ENCODE results near the gene HS3ST5. TPM values are rescaled to one million over a fixed set of nuclear protein-coding genes. Genes with fewer than 3 reads are reported as not detected.

The HS3ST5 gene
- total RNA-seq, 4 donors from 2014 or later = 0.42 to 2.8 TPM; not detected in 2

DNA sequence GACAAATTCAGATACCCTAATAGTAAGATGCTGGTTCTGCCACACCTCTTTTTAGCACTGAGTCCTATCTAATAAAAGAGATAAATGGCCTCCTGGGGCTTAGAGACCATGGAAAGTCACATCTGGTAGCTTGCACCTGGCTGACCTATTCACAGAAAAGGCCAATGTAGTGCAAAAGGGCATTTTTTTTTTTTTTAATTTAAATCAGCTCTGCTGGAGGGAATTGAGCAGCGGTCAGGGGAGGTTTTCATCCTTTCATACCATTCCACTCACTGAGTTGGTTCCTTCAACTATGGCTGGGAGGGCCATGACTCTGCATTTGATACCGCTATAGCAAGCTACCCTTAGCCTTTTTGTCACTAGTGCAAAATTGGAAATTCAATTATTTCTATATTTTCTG, 20.1 kb upstream of the HS3ST5 start:
- H3K27ac ChIP-seq = no peak overlapping the region
- H3K27me3 ChIP-seq = no peaks in the 10 kb centered on the region
- H3K9me3 ChIP-seq = no peaks in the 10 kb centered on the region
- no peaks in the 10 kb centered on the region for H3K4me1 ChIP-seq
- TF ChIP-seq, protein P1, sequence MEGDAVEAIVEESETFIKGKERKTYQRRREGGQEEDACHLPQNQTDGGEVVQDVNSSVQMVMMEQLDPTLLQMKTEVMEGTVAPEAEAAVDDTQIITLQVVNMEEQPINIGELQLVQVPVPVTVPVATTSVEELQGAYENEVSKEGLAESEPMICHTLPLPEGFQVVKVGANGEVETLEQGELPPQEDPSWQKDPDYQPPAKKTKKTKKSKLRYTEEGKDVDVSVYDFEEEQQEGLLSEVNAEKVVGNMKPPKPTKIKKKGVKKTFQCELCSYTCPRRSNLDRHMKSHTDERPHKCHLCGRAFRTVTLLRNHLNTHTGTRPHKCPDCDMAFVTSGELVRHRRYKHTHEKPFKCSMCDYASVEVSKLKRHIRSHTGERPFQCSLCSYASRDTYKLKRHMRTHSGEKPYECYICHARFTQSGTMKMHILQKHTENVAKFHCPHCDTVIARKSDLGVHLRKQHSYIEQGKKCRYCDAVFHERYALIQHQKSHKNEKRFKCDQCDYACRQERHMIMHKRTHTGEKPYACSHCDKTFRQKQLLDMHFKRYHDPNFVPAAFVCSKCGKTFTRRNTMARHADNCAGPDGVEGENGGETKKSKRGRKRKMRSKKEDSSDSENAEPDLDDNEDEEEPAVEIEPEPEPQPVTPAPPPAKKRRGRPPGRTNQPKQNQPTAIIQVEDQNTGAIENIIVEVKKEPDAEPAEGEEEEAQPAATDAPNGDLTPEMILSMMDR (IDR thresholded peaks at IDR 0.05) = no peak
- TF ChIP-seq EP300 (IDR thresholded peaks at IDR 0.05) (no peak), POLR2A (IDR thresholded peaks at IDR 0.05) (no peak)
- H3K4me3 ChIP-seq = no peak overlapping the region
- H3K36me3 ChIP-seq = no peaks in the 10 kb centered on the region
- WGBS, 2 donors = 87 to 93% methylated on average over 2 of the region's 2 CpGs
- no peak for DNase-seq (ENCODE audit: low spot score in 2 of 2)

GRCh38 chr6:114362396-114362795, 19.6 kb upstream of the HS3ST5 start:
- Histone ChIP-seq H3K4me1 (no peaks in the 10 kb centered on the region), H3K27ac (no peak overlapping the region), H3K4me3 (no peak overlapping the region), H3K36me3 (no peaks in the 10 kb centered on the region), H3K9me3 (no peaks in the 10 kb centered on the region), H3K27me3 (no peaks in the 10 kb centered on the region)
- WGBS, 2 donors = 79 to 85% methylated on average over 4 of the region's 4 CpGs
- TF ChIP-seq POLR2A (IDR thresholded peaks at IDR 0.05) (no peak), EP300 (IDR thresholded peaks at IDR 0.05) (no peak)
- TF ChIP-seq, protein P1 (IDR thresholded peaks at IDR 0.05) = no peak
- DNase-seq (ENCODE audit: low spot score in 2 of 2) = no peak

GRCh38 chr6:114361036-114361435, 18.2 kb upstream of the HS3ST5 start:
- no peaks in the 10 kb centered on the region for H3K36me3 ChIP-seq
- no peak for TF ChIP-seq POLR2A (IDR thresholded peaks at IDR 0.05)
- no peak for DNase-seq (ENCODE audit: low spot score in 2 of 2)
- no peak overlapping the region for H3K27ac ChIP-seq
- H3K4me1 ChIP-seq = no peaks in the 10 kb centered on the region
- 44 to 58% methylated on average over 1 of the region's 1 CpG for WGBS, 2 donors
- H3K27me3 ChIP-seq = no peaks in the 10 kb centered on the region
- no peaks in the 10 kb centered on the region for H3K9me3 ChIP-seq
- no peak overlapping the region for H3K4me3 ChIP-seq

DNA sequence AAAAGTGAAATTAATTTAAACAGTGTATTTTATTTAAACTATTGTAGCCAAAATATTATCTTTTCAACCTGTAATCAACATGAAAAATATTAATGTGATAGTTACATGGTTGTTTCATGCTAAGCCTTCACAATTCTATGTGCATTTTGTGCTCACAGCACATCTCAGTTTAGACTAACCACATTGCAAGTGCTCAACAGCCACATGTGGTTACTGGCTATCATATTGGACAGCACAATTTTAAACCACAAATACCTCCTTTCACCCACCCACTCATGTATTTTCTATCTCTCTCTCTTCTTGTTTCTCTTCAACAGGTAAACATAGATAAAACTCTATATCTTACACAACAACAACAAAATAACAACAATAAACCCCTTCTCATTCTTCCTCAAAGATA, 12.5 kb upstream of the HS3ST5 start:
- Histone ChIP-seq H3K36me3 (no peaks in the 10 kb centered on the region), H3K4me1 (no peaks in the 10 kb centered on the region), H3K27me3 (no peaks in the 10 kb centered on the region), H3K9me3 (no peaks in the 10 kb centered on the region), H3K27ac (no peak overlapping the region), H3K4me3 (no peak overlapping the region)
- TF ChIP-seq EP300 (IDR thresholded peaks at IDR 0.05) = no peak
- TF ChIP-seq, protein P1 (IDR thresholded peaks at IDR 0.05) = no peak
- TF ChIP-seq POLR2A (IDR thresholded peaks at IDR 0.05) = no peak
- DNase-seq (ENCODE audit: low spot score in 2 of 2) = no peak

- Histone ChIP-seq H3K36me3 (no peaks in the 10 kb centered on the region), H3K9me3 (no peaks in the 10 kb centered on the region), H3K4me1 (no peaks in the 10 kb centered on the region), H3K27ac (no peak overlapping the region), H3K27me3 (no peaks in the 10 kb centered on the region), H3K4me3 (no peak overlapping the region)
- 93% methylated on average over 2 of the region's 2 CpGs for WGBS, 2 donors
- no peak for DNase-seq (ENCODE audit: low spot score in 2 of 2)
- TF ChIP-seq POLR2A (IDR thresholded peaks at IDR 0.05) (no peak), EP300 (IDR thresholded peaks at IDR 0.05) (no peak)
- TF ChIP-seq, protein P1 (IDR thresholded peaks at IDR 0.05) = no peak
Observed at GRCh38 chr6:114354482-114354881, 11.7 kb upstream of the HS3ST5 start.

GRCh38 chr6:114346451-114346850, 3.6 kb upstream of the HS3ST5 start:
- DNase-seq (ENCODE audit: low spot score in 2 of 2) = no peak
- Histone ChIP-seq H3K27me3 (peaks cover 0 to 9% of the 10 kb centered on the region in 2 donors), H3K36me3 (no peaks in the 10 kb centered on the region), H3K9me3 (no peaks in the 10 kb centered on the region), H3K4me1 (peaks cover 0 to 33% (median 3%) of the 10 kb centered on the region in 4 donors), H3K27ac (no peak overlapping the region), H3K4me3 (no peak overlapping the region)
- TF ChIP-seq, protein P1 (IDR thresholded peaks at IDR 0.05) = no peak
- TF ChIP-seq EP300 (IDR thresholded peaks at IDR 0.05) = no peak
- no peak for TF ChIP-seq POLR2A (IDR thresholded peaks at IDR 0.05)
- 83 to 90% methylated on average over 4 of the region's 4 CpGs for WGBS, 2 donors
